ENCODE data around the gene MYOG. TPM values are rescaled to one million over a fixed set of nuclear protein-coding genes. Genes with fewer than 3 reads are reported as not detected.

MYOG gene
- total and polyA plus RNA-seq, 5 donors = not detected

GRCh38 chr1:203051841-203052324 lies 33.9 kb downstream of the MYOG start:
- 48% methylated on average over 20 of the region's 20 CpGs for WGBS
- Histone ChIP-seq H3K27me3 (ENCODE audit: control insufficient read depth, insufficient read depth) (no peaks in the 10 kb centered on the region), H3K9me3 (ENCODE audit: control insufficient read depth, low read length) (no peaks in the 10 kb centered on the region), H3K4me3 (ENCODE audit: low read length) (no peak overlapping the region), H3K4me1 (ENCODE audit: control insufficient read depth, insufficient read depth, low read length) (peaks cover 2% of the 10 kb centered on the region), H3K27ac (ENCODE audit: low read length) (no peak overlapping the region)
- peak in 1 of 3 donors; percentile 46 for DNase-seq
- no peak for ATAC-seq
- intact Hi-C loops (cut with DNase I) = no loop called here

GRCh38 chr1:203050826-203051225 lies 35.0 kb downstream of the MYOG start:
- no peaks in the 10 kb centered on the region for H3K9me3 ChIP-seq (ENCODE audit: control insufficient read depth, low read length)
- DNase-seq = no peak
- 88% methylated on average over 4 of the region's 4 CpGs for WGBS
- no peaks in the 10 kb centered on the region for H3K27me3 ChIP-seq (ENCODE audit: control insufficient read depth, insufficient read depth)
- H3K4me1 ChIP-seq (ENCODE audit: control insufficient read depth, insufficient read depth, low read length) = peaks cover 2% of the 10 kb centered on the region
- no peak overlapping the region for H3K27ac ChIP-seq (ENCODE audit: low read length)
- intact Hi-C loops (cut with DNase I) = no loop called here
- no peak overlapping the region for H3K4me3 ChIP-seq (ENCODE audit: low read length)
- no peak for ATAC-seq

GRCh38 chr1:203049576-203050180 lies 36.1 kb downstream of the MYOG start:
- DNase-seq (no peak), ATAC-seq (no peak)
- H3K27ac ChIP-seq (ENCODE audit: low read length) = no peak overlapping the region
- H3K4me3 ChIP-seq (ENCODE audit: low read length) = no peak overlapping the region
- H3K9me3 ChIP-seq (ENCODE audit: control insufficient read depth, low read length) = no peaks in the 10 kb centered on the region
- WGBS = 85% methylated on average over 14 of the region's 14 CpGs
- intact Hi-C loops (cut with DNase I) = loop anchor here in 1 of 4 donors (10.0 kb wide), 1 partner anchor 215 kb away; no protein-coding TSS in a partner anchor
- peaks cover 2% of the 10 kb centered on the region for H3K4me1 ChIP-seq (ENCODE audit: control insufficient read depth, insufficient read depth, low read length)
- H3K27me3 ChIP-seq (ENCODE audit: control insufficient read depth, insufficient read depth) = no peaks in the 10 kb centered on the region

- Histone ChIP-seq H3K4me1 (ENCODE audit: control insufficient read depth, insufficient read depth, low read length) (peaks cover 2% of the 10 kb centered on the region), H3K27ac (ENCODE audit: low read length) (no peak overlapping the region), H3K9me3 (ENCODE audit: control insufficient read depth, low read length) (no peaks in the 10 kb centered on the region), H3K27me3 (ENCODE audit: control insufficient read depth, insufficient read depth) (no peaks in the 10 kb centered on the region), H3K4me3 (ENCODE audit: low read length) (no peak overlapping the region)
- WGBS = 89% methylated on average over 4 of the region's 4 CpGs
- no peak for DNase-seq
- ATAC-seq = no peak
- intact Hi-C loops (cut with DNase I) = loop anchor here in 1 of 4 donors (10.0 kb wide), 1 partner anchor 216 kb away; no protein-coding TSS in a partner anchor
Measured at GRCh38 chr1:203049077-203049476, 36.7 kb downstream of the MYOG start.

- 88% methylated on average over 23 of the region's 23 CpGs for WGBS
- DNase-seq = no peak
- Histone ChIP-seq H3K9me3 (ENCODE audit: control insufficient read depth, low read length) (no peaks in the 10 kb centered on the region), H3K4me3 (ENCODE audit: low read length) (no peak overlapping the region), H3K4me1 (ENCODE audit: control insufficient read depth, insufficient read depth, low read length) (peaks cover 2% of the 10 kb centered on the region), H3K27ac (ENCODE audit: low read length) (no peak overlapping the region), H3K27me3 (ENCODE audit: control insufficient read depth, insufficient read depth) (no peaks in the 10 kb centered on the region)
- intact Hi-C loops (cut with DNase I) = loop anchor here in 1 of 4 donors (10.0 kb wide), 1 partner anchor 216 kb away; no protein-coding TSS in a partner anchor
- ATAC-seq = peak in 1 of 2 donors; percentile 14
Measured at GRCh38 chr1:203048555-203049051, 37.2 kb downstream of the MYOG start.

GRCh38 chr1:203048086-203048485 lies 37.7 kb downstream of the MYOG start:
- Histone ChIP-seq H3K27me3 (ENCODE audit: control insufficient read depth, insufficient read depth) (no peaks in the 10 kb centered on the region), H3K9me3 (ENCODE audit: control insufficient read depth, low read length) (no peaks in the 10 kb centered on the region), H3K4me1 (ENCODE audit: control insufficient read depth, insufficient read depth, low read length) (peaks cover 2% of the 10 kb centered on the region), H3K27ac (ENCODE audit: low read length) (no peak overlapping the region), H3K4me3 (ENCODE audit: low read length) (no peak overlapping the region)
- intact Hi-C loops (cut with DNase I) = loop anchor here in 1 of 4 donors (10.0 kb wide), 1 partner anchor 217 kb away; no protein-coding TSS in a partner anchor
- DNase-seq (no peak), ATAC-seq (no peak)
- 96% methylated on average over 11 of the region's 11 CpGs for WGBS

- DNase-seq (no peak), ATAC-seq (peak in 1 of 2 donors; percentile 39)
- Histone ChIP-seq H3K4me3 (ENCODE audit: low read length) (no peak overlapping the region), H3K4me1 (ENCODE audit: control insufficient read depth, insufficient read depth, low read length) (peaks cover 2% of the 10 kb centered on the region), H3K27me3 (ENCODE audit: control insufficient read depth, insufficient read depth) (no peaks in the 10 kb centered on the region), H3K9me3 (ENCODE audit: control insufficient read depth, low read length) (no peaks in the 10 kb centered on the region), H3K27ac (ENCODE audit: low read length) (no peak overlapping the region)
- intact Hi-C loops (cut with DNase I) = loop anchor here in 1 of 4 donors (10.0 kb wide), 1 partner anchor 218 kb away; no protein-coding TSS in a partner anchor
- 37% methylated on average over 15 of the region's 15 CpGs for WGBS
Measured at GRCh38 chr1:203046984-203047630, 38.7 kb downstream of the MYOG start.

GRCh38 chr1:203045821-203046594 lies 39.8 kb downstream of the MYOG start:
- H3K4me1 ChIP-seq (ENCODE audit: control insufficient read depth, insufficient read depth, low read length) = peaks cover 2% of the 10 kb centered on the region
- 77% methylated on average over 16 of the region's 16 CpGs for WGBS
- H3K27me3 ChIP-seq (ENCODE audit: control insufficient read depth, insufficient read depth) = no peaks in the 10 kb centered on the region
- H3K27ac ChIP-seq (ENCODE audit: low read length) = no peak overlapping the region
- no peak for ATAC-seq
- no peaks in the 10 kb centered on the region for H3K9me3 ChIP-seq (ENCODE audit: control insufficient read depth, low read length)
- no peak overlapping the region for H3K4me3 ChIP-seq (ENCODE audit: low read length)
- DNase-seq = no peak
- intact Hi-C loops (cut with DNase I) = loop anchor here in 1 of 4 donors (10.0 kb wide), 1 partner anchor 219 kb away; no protein-coding TSS in a partner anchor

GRCh38 chr1:203045336-203045735 lies 40.5 kb downstream of the MYOG start:
- 94% methylated on average over 17 of the region's 17 CpGs for whole genome bisulfite sequencing
- intact Hi-C loops (cut with DNase I) = loop anchor here in 1 of 4 donors (10.0 kb wide), 1 partner anchor 219 kb away; no protein-coding TSS in a partner anchor
- no peak for ATAC-seq

GRCh38 chr1:203044546-203045250 lies 41.1 kb downstream of the MYOG start:
- no peak for DNase-seq
- H3K9me3 ChIP-seq (ENCODE audit: control insufficient read depth, low read length) = no peaks in the 10 kb centered on the region
- no peak overlapping the region for H3K4me3 ChIP-seq (ENCODE audit: low read length)
- no peaks in the 10 kb centered on the region for H3K27me3 ChIP-seq (ENCODE audit: control insufficient read depth, insufficient read depth)
- intact Hi-C loops (cut with DNase I) = loop anchor here (5.0 to 10.0 kb wide), 3 partner anchors 73 to 220 kb away; no protein-coding TSS in a partner anchor
- no peak for ATAC-seq
- WGBS = 88% methylated on average over 7 of the region's 7 CpGs
- H3K4me1 ChIP-seq (ENCODE audit: control insufficient read depth, insufficient read depth, low read length) = peaks cover 4% of the 10 kb centered on the region
- no peak overlapping the region for H3K27ac ChIP-seq (ENCODE audit: low read length)

More at GRCh38 chr1:203045336-203045735, 40.5 kb downstream of the MYOG start:
- no peaks in the 10 kb centered on the region for H3K9me3 ChIP-seq (ENCODE audit: control insufficient read depth, low read length)
- no peak for DNase-seq
- no peak overlapping the region for H3K27ac ChIP-seq (ENCODE audit: low read length)
- no peaks in the 10 kb centered on the region for H3K27me3 ChIP-seq (ENCODE audit: control insufficient read depth, insufficient read depth)
- H3K4me1 ChIP-seq (ENCODE audit: control insufficient read depth, insufficient read depth, low read length) = peaks cover 2% of the 10 kb centered on the region
- H3K4me3 ChIP-seq (ENCODE audit: low read length) = no peak overlapping the region

Data from right cardiac atrium (tissue), 5 donors.